Measurements from ENCODE around the gene FOXL2. TPM values are rescaled to one million over a fixed set of nuclear protein-coding genes. Genes with fewer than 3 reads are reported as not detected.

The FOXL2 gene
- total and polyA plus RNA-seq, 7 donors, result not detected

DNA sequence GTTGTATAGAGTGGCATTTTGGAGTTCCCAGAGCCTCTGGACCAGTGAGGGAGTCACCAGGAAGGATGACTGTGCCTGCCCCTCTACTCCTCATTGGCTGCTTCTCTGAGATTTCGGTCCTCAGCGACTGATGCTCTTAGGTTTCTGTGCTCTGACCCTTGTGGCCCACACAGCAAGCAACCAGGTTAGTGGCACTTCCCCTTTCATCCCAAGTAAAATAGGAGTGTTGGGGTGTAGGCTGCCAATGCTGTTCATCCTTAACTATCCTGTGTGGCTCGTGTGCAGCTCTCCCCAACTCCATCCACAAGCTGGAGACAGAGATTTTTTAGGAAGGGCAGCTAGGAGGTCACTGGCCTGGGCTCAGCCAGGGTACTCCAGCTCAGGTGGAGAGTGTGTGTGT lies 37.9 kb upstream of the FOXL2 start:
- Histone ChIP-seq H3K4me3 (no peak overlapping the region), H3K9me3 (no peaks in the 10 kb centered on the region), H3K27me3 (no peaks in the 10 kb centered on the region), H3K36me3 (no peaks in the 10 kb centered on the region), H3K4me1 (peaks cover 0 to 3% (median 0%) of the 10 kb centered on the region in 4 donors), H3K27ac (no peak overlapping the region)
- no peak for DNase-seq
- TF ChIP-seq EP300 (IDR thresholded peaks at IDR 0.05) (no peak), POLR2A (IDR thresholded peaks at IDR 0.05) (no peak), POLR2AphosphoS5 (IDR thresholded peaks at IDR 0.05) (no peak)
- TF ChIP-seq, protein P1, sequence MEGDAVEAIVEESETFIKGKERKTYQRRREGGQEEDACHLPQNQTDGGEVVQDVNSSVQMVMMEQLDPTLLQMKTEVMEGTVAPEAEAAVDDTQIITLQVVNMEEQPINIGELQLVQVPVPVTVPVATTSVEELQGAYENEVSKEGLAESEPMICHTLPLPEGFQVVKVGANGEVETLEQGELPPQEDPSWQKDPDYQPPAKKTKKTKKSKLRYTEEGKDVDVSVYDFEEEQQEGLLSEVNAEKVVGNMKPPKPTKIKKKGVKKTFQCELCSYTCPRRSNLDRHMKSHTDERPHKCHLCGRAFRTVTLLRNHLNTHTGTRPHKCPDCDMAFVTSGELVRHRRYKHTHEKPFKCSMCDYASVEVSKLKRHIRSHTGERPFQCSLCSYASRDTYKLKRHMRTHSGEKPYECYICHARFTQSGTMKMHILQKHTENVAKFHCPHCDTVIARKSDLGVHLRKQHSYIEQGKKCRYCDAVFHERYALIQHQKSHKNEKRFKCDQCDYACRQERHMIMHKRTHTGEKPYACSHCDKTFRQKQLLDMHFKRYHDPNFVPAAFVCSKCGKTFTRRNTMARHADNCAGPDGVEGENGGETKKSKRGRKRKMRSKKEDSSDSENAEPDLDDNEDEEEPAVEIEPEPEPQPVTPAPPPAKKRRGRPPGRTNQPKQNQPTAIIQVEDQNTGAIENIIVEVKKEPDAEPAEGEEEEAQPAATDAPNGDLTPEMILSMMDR (IDR thresholded peaks at IDR 0.05), result no peak
- WGBS, 2 donors, result 60 to 83% methylated on average over 3 of the region's 3 CpGs
- intact Hi-C loops (cut with DNase I), result no loop called here

DNA sequence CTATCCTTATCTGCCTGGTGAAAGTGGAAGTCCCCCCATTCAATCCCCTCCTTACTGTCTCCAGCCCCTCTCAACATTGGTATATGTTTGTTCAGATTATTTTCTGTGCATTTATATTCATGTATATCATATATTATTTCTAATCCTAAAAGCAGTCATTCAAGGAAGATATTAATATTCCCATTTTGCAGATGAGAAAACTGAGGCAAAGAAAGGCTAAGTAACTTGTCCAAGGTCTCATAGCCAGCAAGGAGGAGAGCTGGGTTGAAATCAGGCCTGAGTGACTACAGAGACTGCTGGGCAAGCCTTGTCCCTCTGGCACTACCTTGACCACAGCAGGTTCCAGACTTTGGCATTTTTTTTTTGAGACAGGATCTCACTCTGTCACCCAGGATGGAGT lies 29.1 kb upstream of the FOXL2 start:
- Histone ChIP-seq H3K27ac (no peak overlapping the region), H3K9me3 (no peaks in the 10 kb centered on the region), H3K4me1 (peaks cover 0 to 5% (median 0%) of the 10 kb centered on the region in 4 donors), H3K27me3 (no peaks in the 10 kb centered on the region), H3K4me3 (no peak overlapping the region), H3K36me3 (no peaks in the 10 kb centered on the region)
- intact Hi-C loops (cut with DNase I), result loop anchor here (5.0 kb wide), 1 partner anchor 39 kb away; no protein-coding TSS in a partner anchor
- no peak for DNase-seq
- TF ChIP-seq EP300 (IDR thresholded peaks at IDR 0.05), result no peak
- TF ChIP-seq POLR2AphosphoS5 (IDR thresholded peaks at IDR 0.05), result no peak
- TF ChIP-seq, protein P1 (IDR thresholded peaks at IDR 0.05), result no peak
- TF ChIP-seq POLR2A (IDR thresholded peaks at IDR 0.05), result no peak

DNA sequence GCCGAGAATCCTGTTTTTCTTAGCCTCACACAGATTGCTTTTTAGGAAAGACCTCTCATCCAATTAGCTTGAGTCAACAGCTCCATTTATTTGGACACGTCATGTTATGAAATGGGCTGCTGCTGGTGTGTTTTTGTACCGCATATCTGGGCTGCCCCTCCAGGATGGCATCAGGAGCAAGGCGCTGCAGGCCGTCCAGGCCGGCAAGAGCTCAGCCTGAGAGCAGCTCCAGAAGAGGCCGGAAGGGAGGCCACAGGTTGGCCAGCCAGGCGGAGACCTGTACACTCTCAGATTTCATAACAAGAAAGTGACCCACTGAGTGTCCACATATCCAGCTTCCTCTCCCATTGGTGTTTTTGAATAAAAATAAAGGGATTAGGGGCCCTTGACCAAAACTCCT lies 28.4 kb upstream of the FOXL2 start:
- peaks cover 0 to 4% (median 0%) of the 10 kb centered on the region in 3 donors for H3K27me3 ChIP-seq
- peaks cover 0 to 5% (median 0%) of the 10 kb centered on the region in 4 donors for H3K4me1 ChIP-seq
- DNase-seq, result no peak
- H3K27ac ChIP-seq, result no peak overlapping the region
- H3K4me3 ChIP-seq, result no peak overlapping the region
- H3K36me3 ChIP-seq, result no peaks in the 10 kb centered on the region
- intact Hi-C loops (cut with DNase I), result loop anchor here (5.0 kb wide), 1 partner anchor 38 kb away; no protein-coding TSS in a partner anchor
- WGBS, 2 donors, result 94% methylated on average over 8 of the region's 8 CpGs
- no peaks in the 10 kb centered on the region for H3K9me3 ChIP-seq
- TF ChIP-seq, protein P1 (IDR thresholded peaks at IDR 0.05), result no peak
- TF ChIP-seq POLR2AphosphoS5 (IDR thresholded peaks at IDR 0.05) (no peak), EP300 (IDR thresholded peaks at IDR 0.05) (no peak), POLR2A (IDR thresholded peaks at IDR 0.05) (no peak)

DNA sequence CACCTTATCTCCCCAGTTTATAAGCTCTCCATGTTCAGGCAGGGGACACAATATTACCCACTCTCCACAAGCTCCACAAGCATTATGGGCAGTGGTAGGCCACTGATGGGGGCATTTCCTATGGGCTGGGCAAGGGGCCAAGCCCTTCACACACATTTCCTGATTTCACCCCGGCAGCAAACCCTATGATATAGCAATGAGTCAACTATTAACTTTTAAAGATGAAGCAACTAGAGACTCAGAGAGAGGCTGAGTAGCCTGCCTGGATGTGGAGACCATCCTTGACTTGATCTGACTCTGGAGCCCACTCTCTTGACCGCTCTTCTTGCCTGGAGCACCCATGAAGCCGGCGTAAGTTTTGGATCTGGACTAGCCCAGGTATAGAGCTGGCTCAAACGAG lies 27.5 kb upstream of the FOXL2 start:
- WGBS, 2 donors, result 68 to 77% methylated on average over 5 of the region's 5 CpGs

More for the DNA sequence above, 27.5 kb upstream of the FOXL2 start:
- intact Hi-C loops (cut with DNase I), result no loop called here
- H3K9me3 ChIP-seq, result no peaks in the 10 kb centered on the region
- no peaks in the 10 kb centered on the region for H3K4me1 ChIP-seq
- no peaks in the 10 kb centered on the region for H3K36me3 ChIP-seq
- DNase-seq, result no peak
- TF ChIP-seq, protein P1 (IDR thresholded peaks at IDR 0.05), result no peak
- TF ChIP-seq POLR2AphosphoS5 (IDR thresholded peaks at IDR 0.05) (no peak), EP300 (IDR thresholded peaks at IDR 0.05) (no peak), POLR2A (IDR thresholded peaks at IDR 0.05) (no peak)
- H3K27me3 ChIP-seq, result peaks cover 0 to 4% (median 0%) of the 10 kb centered on the region in 3 donors
- H3K27ac ChIP-seq, result no peak overlapping the region
- H3K4me3 ChIP-seq, result no peak overlapping the region
